ENCODE measurements around the gene FBXO44. TPM values are rescaled to one million over a fixed set of nuclear protein-coding genes. Genes with fewer than 3 reads are reported as not detected.

Gene FBXO44
- total RNA-seq, 2 experiments from 2014 or later = 21.6 to 23.6 TPM

DNA sequence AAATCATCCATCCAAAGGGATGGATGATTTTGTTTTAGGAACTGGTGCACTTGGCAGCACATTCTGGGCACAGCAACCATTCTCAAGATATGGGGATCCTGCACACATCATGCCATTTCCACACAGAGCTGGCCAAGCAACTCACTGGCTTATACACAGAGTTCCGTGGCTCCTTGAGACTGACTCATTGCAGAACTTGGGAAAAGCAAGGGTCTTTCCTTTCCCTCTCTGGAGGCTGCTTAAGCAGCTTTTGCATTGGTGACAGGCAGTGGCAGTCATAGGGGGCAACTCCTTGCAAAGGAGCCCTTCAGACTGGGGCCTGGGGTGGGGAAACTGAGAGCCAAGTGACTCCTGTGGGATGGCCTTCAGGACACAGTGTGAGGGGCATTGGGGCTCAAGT, 28.1 kb downstream of the FBXO44 start:
- H3K4me1 Mint-ChIP-seq (ENCODE audit: low read depth) = peaks cover 10% of the 10 kb centered on the region
- no peak overlapping the region for H3K27ac Mint-ChIP-seq
- CTCF ChIA-PET = interaction anchor here (0.6 to 3.5 kb wide), 5 partner anchors 13 to 39 kb away, joined by 3 to 17 read pairs (median 7); partner anchors contain the start of gene FBXO6
- no peaks in the 10 kb centered on the region for H3K9me3 Mint-ChIP-seq
- intact Hi-C loops (cut with micrococcal nuclease) = loop anchor here (5.0 kb wide), 1 partner anchor 50 kb away; no protein-coding TSS in a partner anchor
- no peak overlapping the region for H3K4me3 Mint-ChIP-seq
- peaks cover 8% of the 10 kb centered on the region for H3K36me3 Mint-ChIP-seq (ENCODE audit: low read depth)
- peaks cover 4% of the 10 kb centered on the region for H3K27me3 Mint-ChIP-seq (ENCODE audit: low read depth)
- no peak for DNase-seq

DNA sequence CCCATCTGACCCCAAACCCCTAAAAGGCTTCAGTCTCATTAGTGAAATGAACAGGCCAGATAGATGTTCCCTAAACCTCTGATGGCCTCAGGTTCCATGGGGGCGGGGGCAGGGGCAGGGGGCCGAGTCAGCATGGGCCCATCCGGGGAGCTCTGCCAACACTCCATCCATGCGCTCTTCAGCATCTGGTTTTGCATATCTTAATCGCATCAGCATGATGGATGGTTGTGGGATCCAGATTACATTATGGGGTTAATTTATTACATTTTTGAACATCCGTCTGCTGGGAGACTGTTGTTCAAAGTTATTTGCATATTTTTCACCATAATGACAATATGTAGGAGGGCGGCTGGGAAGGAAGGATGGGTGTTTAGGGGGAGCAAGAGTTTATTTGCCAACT, 29.4 kb downstream of the FBXO44 start:
- no peak overlapping the region for H3K27ac Mint-ChIP-seq
- no peak overlapping the region for H3K4me3 Mint-ChIP-seq
- H3K27me3 Mint-ChIP-seq (ENCODE audit: low read depth) = peaks cover 10% of the 10 kb centered on the region
- CTCF ChIA-PET = no interaction called here
- peaks cover 4% of the 10 kb centered on the region for H3K36me3 Mint-ChIP-seq (ENCODE audit: low read depth)
- H3K4me1 Mint-ChIP-seq (ENCODE audit: low read depth) = peaks cover 8% of the 10 kb centered on the region
- intact Hi-C loops (cut with micrococcal nuclease) = loop anchor here (5.0 kb wide), 1 partner anchor 48 kb away; no protein-coding TSS in a partner anchor
- DNase-seq = no peak
- H3K9me3 Mint-ChIP-seq = no peaks in the 10 kb centered on the region

DNA sequence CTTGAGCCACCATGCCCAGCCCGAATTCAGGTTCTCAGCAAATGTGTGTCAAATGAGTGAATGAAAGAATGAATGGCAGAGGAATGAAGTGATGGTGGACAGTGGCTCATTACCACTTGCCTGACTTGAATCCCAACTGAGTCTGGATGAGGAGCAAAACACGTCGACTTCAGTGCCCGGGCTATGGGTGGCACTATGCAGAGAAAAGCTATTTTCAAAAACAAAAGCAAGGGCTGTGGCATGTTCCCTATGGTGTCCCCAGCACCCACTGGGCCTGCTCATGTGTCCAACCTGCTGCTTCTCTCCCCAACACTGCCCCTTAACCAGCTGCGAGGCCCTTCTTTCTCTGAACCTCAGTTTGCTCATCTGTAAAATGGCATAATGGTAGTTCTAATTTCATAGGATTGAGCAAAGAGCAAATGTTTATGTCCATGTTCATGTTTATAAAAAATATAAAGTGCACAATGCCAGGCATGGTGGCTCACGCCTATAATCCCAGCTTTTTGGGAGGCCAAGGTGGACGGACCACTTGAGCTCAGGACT, 30.6 kb downstream of the FBXO44 start:
- intact Hi-C loops (cut with micrococcal nuclease) = no loop called here
- H3K9me3 Mint-ChIP-seq = no peaks in the 10 kb centered on the region
- CTCF ChIA-PET = interaction anchor here (0.7 to 1.4 kb wide), 2 partner anchors 23 to 34 kb away, joined by 3 read pairs; no protein-coding TSS in a partner anchor
- DNase-seq = no peak
- no peaks in the 10 kb centered on the region for H3K36me3 Mint-ChIP-seq (ENCODE audit: low read depth)
- no peak overlapping the region for H3K27ac Mint-ChIP-seq
- no peak overlapping the region for H3K4me3 Mint-ChIP-seq
- peaks cover 17% of the 10 kb centered on the region for H3K27me3 Mint-ChIP-seq (ENCODE audit: low read depth)
- peaks cover 2% of the 10 kb centered on the region for H3K4me1 Mint-ChIP-seq (ENCODE audit: low read depth)

DNA sequence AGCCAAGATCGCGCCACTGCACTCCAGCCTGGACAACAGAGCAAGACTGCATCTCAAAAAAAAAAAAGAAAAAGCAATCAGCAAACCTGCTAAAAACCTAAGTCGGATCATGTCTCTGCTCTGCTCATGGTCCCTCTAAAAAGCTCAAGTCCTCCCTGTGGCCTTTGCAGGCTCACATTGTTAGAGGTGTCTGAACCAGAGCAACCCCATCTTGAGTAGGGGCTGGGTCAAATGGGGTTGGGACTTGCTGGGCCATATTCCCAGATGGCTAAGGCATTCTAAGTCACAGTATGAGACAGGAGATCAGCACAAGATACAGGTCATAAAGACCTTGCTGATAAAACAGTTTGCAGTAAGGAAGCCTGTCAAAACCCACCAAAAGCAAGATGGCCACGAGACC, 33.8 kb downstream of the FBXO44 start:
- no peak for DNase-seq
- intact Hi-C loops (cut with micrococcal nuclease) = no loop called here
- no peaks in the 10 kb centered on the region for H3K36me3 Mint-ChIP-seq (ENCODE audit: low read depth)
- H3K4me3 Mint-ChIP-seq = no peak overlapping the region
- CTCF ChIA-PET = interaction anchor here (0.8 kb wide), 1 partner anchor 31 kb away, joined by 3 read pairs; no protein-coding TSS in a partner anchor
- H3K27me3 Mint-ChIP-seq (ENCODE audit: low read depth) = peaks cover 34% of the 10 kb centered on the region
- no peak overlapping the region for H3K27ac Mint-ChIP-seq
- H3K9me3 Mint-ChIP-seq = no peaks in the 10 kb centered on the region
- H3K4me1 Mint-ChIP-seq (ENCODE audit: low read depth) = peaks cover 14% of the 10 kb centered on the region

GRCh38 chr1:11690397-11691301, 36.0 kb downstream of the FBXO44 start:
- Mint-ChIP-seq H3K9me3 (no peaks in the 10 kb centered on the region), H3K4me1 (ENCODE audit: low read depth) (peaks cover 17% of the 10 kb centered on the region), H3K36me3 (ENCODE audit: low read depth) (no peaks in the 10 kb centered on the region), H3K4me3 (peak overlapping the region; percentile 17), H3K27me3 (ENCODE audit: low read depth) (peaks cover 37% of the 10 kb centered on the region), H3K27ac (no peak overlapping the region)
- CTCF ChIA-PET = interaction anchor here (1.3 to 2.2 kb wide), 2 partner anchors 11 to 40 kb away, joined by 4 to 6 read pairs; no protein-coding TSS in a partner anchor
- DNase-seq = no peak
- intact Hi-C loops (cut with micrococcal nuclease) = no loop called here

GRCh38 chr1:11691302-11691914, 36.7 kb downstream of the FBXO44 start, which contains the start of gene DRAXIN:
Gene DRAXIN, plus strand, starts transcription at chr1:11691710. Its CDS starts 14,549 bp downstream, at chr1:11706259.
- intact Hi-C loops (cut with micrococcal nuclease) = no loop called here
- Mint-ChIP-seq H3K27me3 (ENCODE audit: low read depth) (peaks cover 37% of the 10 kb centered on the region), H3K36me3 (ENCODE audit: low read depth) (no peaks in the 10 kb centered on the region), H3K9me3 (no peaks in the 10 kb centered on the region), H3K4me1 (ENCODE audit: low read depth) (peaks cover 17% of the 10 kb centered on the region), H3K4me3 (peak within 1 kb of the TSS; percentile 54), H3K27ac (no peak within 1 kb of the TSS)
- CTCF ChIA-PET = interaction anchor here (1.3 kb wide), 1 partner anchor 12 kb away, joined by 4 read pairs; no protein-coding TSS in a partner anchor
- DNase-seq = peak; percentile 20

GRCh38 chr1:11691928-11692711, 37.4 kb downstream of the FBXO44 start:
- Mint-ChIP-seq H3K4me3 (peak overlapping the region; percentile 54), H3K27me3 (ENCODE audit: low read depth) (peaks cover 37% of the 10 kb centered on the region), H3K4me1 (ENCODE audit: low read depth) (peaks cover 17% of the 10 kb centered on the region), H3K27ac (no peak overlapping the region), H3K9me3 (no peaks in the 10 kb centered on the region), H3K36me3 (ENCODE audit: low read depth) (no peaks in the 10 kb centered on the region)
- CTCF ChIA-PET = no interaction called here
- no peak for DNase-seq
- intact Hi-C loops (cut with micrococcal nuclease) = no loop called here

- Mint-ChIP-seq H3K27me3 (ENCODE audit: low read depth) (peaks cover 30% of the 10 kb centered on the region), H3K27ac (no peak overlapping the region), H3K4me3 (no peak overlapping the region), H3K36me3 (ENCODE audit: low read depth) (no peaks in the 10 kb centered on the region), H3K9me3 (no peaks in the 10 kb centered on the region), H3K4me1 (ENCODE audit: low read depth) (peaks cover 20% of the 10 kb centered on the region)
- CTCF ChIA-PET = interaction anchor here (1.0 to 1.2 kb wide), 3 partner anchors 11 to 29 kb away, joined by 3 to 4 read pairs (median 3); partner anchors contain the start of gene FBXO6
- intact Hi-C loops (cut with micrococcal nuclease) = no loop called here
- peak; percentile 54 for DNase-seq
These were observed 38.4 kb downstream of the FBXO44 start for GRCh38 chr1:11693024-11693590.

DNA sequence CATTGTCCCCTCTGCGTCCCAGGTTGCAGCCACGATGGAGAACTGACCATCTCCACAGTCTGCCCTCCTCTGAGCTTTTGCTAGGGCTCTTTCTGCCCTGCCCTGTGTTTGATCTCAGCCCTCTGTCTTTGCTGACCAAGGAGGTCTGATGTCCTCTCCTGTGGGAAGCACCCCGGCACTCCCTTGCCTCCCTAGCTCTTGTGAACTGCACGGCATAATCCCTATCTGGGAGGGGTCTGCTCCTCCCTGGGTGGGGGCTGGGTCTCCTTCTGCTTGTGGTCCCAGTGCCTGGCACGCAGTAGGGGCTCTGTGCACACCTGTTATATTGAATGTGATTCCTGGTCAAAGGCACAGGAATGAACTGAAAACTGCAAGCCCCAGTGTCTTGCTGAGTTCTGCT, 39.2 kb downstream of the FBXO44 start:
- no peak overlapping the region for H3K4me3 Mint-ChIP-seq
- CTCF ChIA-PET = interaction anchor here (1.2 kb wide), 2 partner anchors 25 to 43 kb away, joined by 3 read pairs; no protein-coding TSS in a partner anchor

DNA sequence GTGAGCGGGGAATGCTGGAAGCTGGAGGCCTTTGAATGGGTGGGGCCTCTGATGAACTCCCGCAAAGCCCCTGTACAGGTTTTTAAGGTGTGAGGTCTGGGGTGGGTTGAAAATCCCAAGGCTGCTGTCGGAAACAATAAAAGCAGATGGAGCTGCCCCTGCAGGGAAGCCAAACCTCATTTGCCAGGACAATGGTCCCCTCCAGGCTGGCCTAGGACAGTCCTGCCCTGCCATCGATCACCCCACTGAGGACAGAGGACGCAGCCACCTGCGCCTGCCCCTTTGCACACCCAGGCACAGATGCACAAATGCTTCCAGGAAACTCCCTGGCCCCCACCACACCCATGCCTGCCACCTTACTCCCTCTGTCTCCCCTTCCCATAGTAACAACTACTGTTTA, 41.2 kb downstream of the FBXO44 start:
- Mint-ChIP-seq H3K9me3 (no peaks in the 10 kb centered on the region), H3K27ac (no peak overlapping the region), H3K4me3 (no peak overlapping the region), H3K27me3 (ENCODE audit: low read depth) (peaks cover 15% of the 10 kb centered on the region), H3K4me1 (ENCODE audit: low read depth) (peaks cover 19% of the 10 kb centered on the region), H3K36me3 (ENCODE audit: low read depth) (no peaks in the 10 kb centered on the region)
- intact Hi-C loops (cut with micrococcal nuclease) = no loop called here
- DNase-seq = no peak
- CTCF ChIA-PET = interaction anchor here (0.6 to 2.0 kb wide), 4 partner anchors 13 to 126 kb away, joined by 3 to 7 read pairs (median 4); no protein-coding TSS in a partner anchor

More for the DNA sequence above, 39.2 kb downstream of the FBXO44 start:
- no peaks in the 10 kb centered on the region for H3K36me3 Mint-ChIP-seq (ENCODE audit: low read depth)
- no peaks in the 10 kb centered on the region for H3K9me3 Mint-ChIP-seq
- DNase-seq = no peak
- peaks cover 28% of the 10 kb centered on the region for H3K27me3 Mint-ChIP-seq (ENCODE audit: low read depth)
- peaks cover 22% of the 10 kb centered on the region for H3K4me1 Mint-ChIP-seq (ENCODE audit: low read depth)
- intact Hi-C loops (cut with micrococcal nuclease) = no loop called here
- H3K27ac Mint-ChIP-seq = no peak overlapping the region

DNA sequence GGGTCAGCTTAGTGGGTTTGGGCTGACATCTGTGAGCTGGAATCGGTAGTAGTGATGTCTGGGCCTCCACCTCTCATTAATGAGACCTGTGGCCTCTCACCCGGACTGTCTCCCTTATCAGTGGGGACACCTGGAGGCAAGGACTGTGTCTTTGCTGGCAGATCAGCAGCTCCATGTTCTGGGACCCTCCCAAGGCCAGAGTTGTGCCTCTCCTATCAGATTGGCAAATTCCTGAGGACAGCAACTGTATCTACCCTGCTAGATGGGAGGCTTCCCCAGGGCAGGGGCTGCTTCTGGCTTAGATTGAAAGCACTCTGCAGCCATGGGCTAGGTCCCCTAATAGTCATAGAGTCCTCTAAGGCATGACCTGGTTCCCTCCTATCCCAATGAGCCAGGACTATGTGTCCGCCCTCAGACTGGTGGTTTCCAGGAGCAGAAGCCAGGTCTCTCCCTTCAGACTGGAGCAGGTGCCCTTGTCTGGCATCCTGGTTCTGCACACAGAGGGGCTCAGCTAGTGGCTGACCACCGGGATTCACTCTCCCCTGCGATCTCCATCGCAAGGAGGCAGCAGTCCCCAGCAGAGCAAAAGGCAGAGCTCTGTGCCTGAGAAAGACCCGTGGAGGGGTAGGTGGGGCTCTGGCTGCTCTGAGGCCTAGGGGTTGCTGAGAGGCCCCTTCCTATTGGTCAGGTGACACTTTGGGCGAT, 42.7 kb downstream of the FBXO44 start:
- CTCF ChIA-PET = no interaction called here
- Mint-ChIP-seq H3K4me1 (ENCODE audit: low read depth) (peaks cover 16% of the 10 kb centered on the region), H3K27me3 (ENCODE audit: low read depth) (peaks cover 11% of the 10 kb centered on the region), H3K36me3 (ENCODE audit: low read depth) (no peaks in the 10 kb centered on the region), H3K27ac (no peak overlapping the region), H3K4me3 (no peak overlapping the region), H3K9me3 (no peaks in the 10 kb centered on the region)
- intact Hi-C loops (cut with micrococcal nuclease) = no loop called here
- DNase-seq = no peak
